Smooth muscle cell (in vitro differentiated cells): Measurements from ENCODE around the gene RXRA. TPM values are rescaled to one million over a fixed set of nuclear protein-coding genes. Genes with fewer than 3 reads are reported as not detected.

ENCODE experiments used
- DNase-seq: peaks from one replicate; lab custom pipeline; 2025; ENCODE audit not compliant: unreplicated experiment; lab: John Stamatoyannopoulos, UW
- H2AFZ ChIP-seq: fragments of 200-600 bp; sonication (generic); 2 replicates; pipeline ENCODE4 v1.6.0; 2016; ENCODE audit warnings: antibody characterized with exemption, low read depth, mild to moderate bottlenecking
- H3F3A ChIP-seq: fragments of 200-600 bp; sonication (generic); 2 replicates; pipeline ENCODE4 v1.6.0; 2017; ENCODE audit warnings: antibody characterized with exemption, low read depth
- H3K27ac ChIP-seq: fragments of 200-600 bp; sonication (generic); 2 replicates; pipeline ENCODE4 v1.5.1; 2016; ENCODE audit warnings: low read depth, mild to moderate bottlenecking
- H3K27me3 ChIP-seq: fragments of 200-600 bp; sonication (generic); 2 replicates; pipeline ENCODE4 v1.6.1; 2016; ENCODE audit warnings: low read depth, mild to moderate bottlenecking
- H3K36me3 ChIP-seq: fragments of 200-600 bp; sonication (generic); 2 replicates; pipeline ENCODE4 v1.5.1; 2016; ENCODE audit warnings: low read depth
- H3K4me1 ChIP-seq: fragments of 200-600 bp; sonication (generic); 2 replicates; pipeline ENCODE4 v1.5.1; 2016; ENCODE audit warnings: low read depth
- H3K4me2 ChIP-seq: fragments of 200-600 bp; sonication (generic); 2 replicates; pipeline ENCODE4 v1.6.0; 2016; ENCODE audit warnings: mild to moderate bottlenecking
- H3K4me3 ChIP-seq: fragments of 200-600 bp; sonication (generic); 2 replicates; pipeline ENCODE4 v1.5.1; 2016; ENCODE audit warnings: mild to moderate bottlenecking
- H3K79me2 ChIP-seq: fragments of 200-600 bp; sonication (generic); 2 replicates; pipeline ENCODE4 v1.6.0; 2016; ENCODE audit warnings: low read depth, mild to moderate bottlenecking
- H3K9ac ChIP-seq: fragments of 200-600 bp; sonication (generic); 2 replicates; pipeline ENCODE4 v1.6.0; 2016; ENCODE audit warnings: low read depth
- H3K9me3 ChIP-seq: fragments of 200-600 bp; sonication (generic); replicated peaks from 2 replicates; pipeline ENCODE4 v1.5.1; 2016; ENCODE audit warnings: low read depth
- H4K20me1 ChIP-seq: fragments of 200-600 bp; sonication (generic); 2 replicates; pipeline ENCODE4 v1.6.0; 2016; ENCODE audit warnings: low read depth
- WGBS: methylation state at CpG from one replicate; pipeline ENCODE4 v1.1.7; 2016; ENCODE audit warnings: low lambda C conversion rate; 5-methylcytosine and 5-hydroxymethylcytosine counted together
- polyA plus RNA-seq: library from polyadenylated mRNA; unstranded; fragments of >200 nt; fragmentation: Nextera tagmentation; extraction: Ambion mirVana; gene quantifications from 2 replicates; pipeline ENCODE4 v1.2.1, GENCODE V29; 2016
- total RNA-seq: library from RNA; depleted of rRNA; stranded (reverse); fragments of >200 nt; gene quantifications from 2 replicates; pipeline ENCODE4 v1.2.3, GENCODE V29; 2014
- TF ChIP-seq, protein P1 (sequence below): fragments of 200-600 bp; sonication (generic); IDR thresholded peaks from 2 replicates; pipeline ENCODE4 v1.5.1; 2017; ENCODE audit warnings: borderline replicate concordance, mild to moderate bottlenecking, antibody characterized with exemption; ENCODE audit not compliant: insufficient read depth, poor library complexity, severe bottlenecking

Gene RXRA
- total and polyA plus RNA-seq, 2 experiments from 2014 or later: 8.9 to 23.1 TPM

DNA sequence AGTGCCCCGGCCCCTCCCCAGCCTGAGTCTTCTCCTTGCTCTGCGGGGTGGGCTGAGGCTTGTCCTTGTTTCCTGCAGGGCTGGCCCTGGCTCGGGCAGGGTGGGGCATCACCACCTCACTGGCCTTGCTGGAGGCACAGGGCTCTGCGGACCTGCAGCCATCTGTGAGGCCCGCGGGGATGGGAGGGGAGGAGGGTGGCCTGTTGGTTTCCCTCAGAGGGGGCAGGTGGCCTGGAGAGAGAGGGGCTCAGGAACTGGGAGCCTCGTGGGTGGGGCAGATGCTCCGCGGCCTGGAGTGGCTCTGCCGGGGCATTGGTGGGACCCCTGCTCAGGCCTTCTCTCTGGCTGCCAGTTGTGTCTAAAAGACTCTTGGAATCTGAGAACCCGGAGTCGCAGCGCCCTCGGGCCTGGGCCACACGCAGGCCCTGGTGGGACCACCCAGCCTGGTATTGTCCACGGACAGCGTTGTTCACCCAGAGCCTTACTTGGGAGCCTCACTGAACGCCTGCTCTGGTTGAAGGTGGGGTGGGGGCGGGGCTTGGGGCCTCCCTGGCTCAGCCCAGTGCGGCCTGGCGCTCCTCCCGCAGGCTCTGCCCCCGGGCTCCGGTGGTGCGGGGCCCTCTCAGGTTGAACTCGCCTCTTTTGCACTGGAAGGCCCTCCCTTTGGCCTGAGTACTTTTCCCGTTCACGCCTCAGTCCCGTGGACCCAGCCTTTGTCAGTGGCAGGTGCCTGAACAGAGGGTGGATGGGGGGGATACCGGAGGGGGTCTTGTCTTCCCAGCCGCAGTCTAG is 111.3 kb downstream of the RXRA start:
- H3K27me3 ChIP-seq: no peaks in the 10 kb centered on the region
- H3K79me2 ChIP-seq: no peaks in the 10 kb centered on the region
- TF ChIP-seq, protein P1, sequence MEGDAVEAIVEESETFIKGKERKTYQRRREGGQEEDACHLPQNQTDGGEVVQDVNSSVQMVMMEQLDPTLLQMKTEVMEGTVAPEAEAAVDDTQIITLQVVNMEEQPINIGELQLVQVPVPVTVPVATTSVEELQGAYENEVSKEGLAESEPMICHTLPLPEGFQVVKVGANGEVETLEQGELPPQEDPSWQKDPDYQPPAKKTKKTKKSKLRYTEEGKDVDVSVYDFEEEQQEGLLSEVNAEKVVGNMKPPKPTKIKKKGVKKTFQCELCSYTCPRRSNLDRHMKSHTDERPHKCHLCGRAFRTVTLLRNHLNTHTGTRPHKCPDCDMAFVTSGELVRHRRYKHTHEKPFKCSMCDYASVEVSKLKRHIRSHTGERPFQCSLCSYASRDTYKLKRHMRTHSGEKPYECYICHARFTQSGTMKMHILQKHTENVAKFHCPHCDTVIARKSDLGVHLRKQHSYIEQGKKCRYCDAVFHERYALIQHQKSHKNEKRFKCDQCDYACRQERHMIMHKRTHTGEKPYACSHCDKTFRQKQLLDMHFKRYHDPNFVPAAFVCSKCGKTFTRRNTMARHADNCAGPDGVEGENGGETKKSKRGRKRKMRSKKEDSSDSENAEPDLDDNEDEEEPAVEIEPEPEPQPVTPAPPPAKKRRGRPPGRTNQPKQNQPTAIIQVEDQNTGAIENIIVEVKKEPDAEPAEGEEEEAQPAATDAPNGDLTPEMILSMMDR: no peak
- H4K20me1 ChIP-seq: no peaks in the 10 kb centered on the region
- peaks cover 5% of the 10 kb centered on the region for H3K4me1 ChIP-seq
- H3K36me3 ChIP-seq: no peaks in the 10 kb centered on the region
- no peaks in the 10 kb centered on the region for H3K9me3 ChIP-seq
- no peak overlapping the region for H3K9ac ChIP-seq
- no peak for DNase-seq
- H2AFZ ChIP-seq: no peak overlapping the region
- WGBS: 83% methylated on average over 21 of the region's 31 CpGs
- H3K27ac ChIP-seq: no peak overlapping the region
- no peak overlapping the region for H3K4me3 ChIP-seq
- H3F3A ChIP-seq: peaks cover 13% of the 10 kb centered on the region
- no peak overlapping the region for H3K4me2 ChIP-seq

- Histone ChIP-seq H3K79me2 (no peaks in the 10 kb centered on the region), H3K27ac (no peak overlapping the region), H3K27me3 (no peaks in the 10 kb centered on the region), H3K36me3 (no peaks in the 10 kb centered on the region), H3K9ac (no peak overlapping the region), H3K9me3 (no peaks in the 10 kb centered on the region), H3F3A (peaks cover 13% of the 10 kb centered on the region), H3K4me3 (no peak overlapping the region), H4K20me1 (no peaks in the 10 kb centered on the region), H3K4me2 (no peak overlapping the region), H2AFZ (no peak overlapping the region), H3K4me1 (peaks cover 5% of the 10 kb centered on the region)
- DNase-seq: no peak
- 86% methylated on average over 19 of the region's 19 CpGs for WGBS
- TF ChIP-seq, protein P1: no peak
Measured at GRCh38 chr9:134438195-134438788, 112.0 kb downstream of the RXRA start.

GRCh38 chr9:134439368-134439784 is 113.1 kb downstream of the RXRA start:
- WGBS: 96% methylated on average over 23 of the region's 23 CpGs
- Histone ChIP-seq H3K79me2 (no peaks in the 10 kb centered on the region), H3K4me2 (no peak overlapping the region), H3F3A (peaks cover 6% of the 10 kb centered on the region), H3K27ac (no peak overlapping the region), H3K36me3 (no peaks in the 10 kb centered on the region), H2AFZ (no peak overlapping the region), H3K9me3 (no peaks in the 10 kb centered on the region), H3K27me3 (no peaks in the 10 kb centered on the region), H3K4me1 (peaks cover 5% of the 10 kb centered on the region), H4K20me1 (no peaks in the 10 kb centered on the region), H3K9ac (no peak overlapping the region), H3K4me3 (no peak overlapping the region)
- TF ChIP-seq, protein P1: no peak
- DNase-seq: no peak
